Activated CD4-positive, alpha-beta T cell treated with anti-CD3 and anti-CD28 coated beads, Interleukin-2, amount 50 U/mL, for 1 hour (primary cell): ENCODE results near the gene KCNMB1.
"Not testable (repeated sequence)": the region's sequence is repeated elsewhere in the genome, so short reads cannot be mapped to it uniquely, and the experiment has no call there.

ENCODE experiments used
- DNase-seq: peaks from one replicate; pipeline ENCODE4 v3.0.0-alpha.2; 2020

Gene KCNMB1

DNA sequence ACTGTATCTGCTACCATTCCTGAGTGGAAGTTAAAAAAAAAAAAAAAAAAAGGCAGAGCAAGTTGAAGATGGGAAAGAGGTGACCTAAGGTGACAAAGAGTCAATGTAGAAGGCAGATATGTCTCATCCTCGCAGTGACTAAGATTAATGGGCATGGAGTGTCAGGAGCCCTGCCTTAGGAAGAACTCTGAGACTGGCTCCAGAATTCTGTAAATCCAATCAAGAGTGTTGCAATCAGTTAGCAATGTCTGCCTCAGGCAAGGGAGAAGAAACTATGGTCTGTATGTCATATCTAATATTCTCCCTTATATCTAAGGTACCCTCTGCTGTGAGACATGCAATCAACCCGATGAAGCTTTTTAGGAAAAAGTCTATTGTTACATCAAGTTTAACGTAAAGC lies 24.7 kb upstream of the KCNMB1 start:
- DNase-seq, result no peak

GRCh38 chr5:170411100-170411499 lies 21.9 kb upstream of the KCNMB1 start:
- peak; percentile 14 for DNase-seq

DNA sequence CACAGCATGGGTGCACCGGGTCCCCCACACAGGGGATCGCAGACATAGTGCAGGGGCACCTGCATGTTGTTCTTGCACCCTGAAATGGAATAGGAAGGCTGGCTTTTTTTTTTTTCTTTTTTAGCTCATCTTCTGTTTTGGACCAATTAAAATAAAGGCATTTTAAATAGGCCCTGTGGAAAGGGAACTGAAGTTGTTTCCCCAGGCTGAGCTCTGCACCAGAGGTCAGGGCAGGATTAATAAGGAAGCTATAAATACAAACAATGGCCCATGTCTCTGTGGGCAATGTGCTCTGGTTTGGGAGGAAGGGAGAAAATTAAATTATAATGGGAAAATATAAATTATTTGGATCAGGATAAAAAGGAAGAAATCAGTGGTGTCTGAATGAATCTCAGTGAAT lies 21.2 kb upstream of the KCNMB1 start:
- no peak for DNase-seq

DNA sequence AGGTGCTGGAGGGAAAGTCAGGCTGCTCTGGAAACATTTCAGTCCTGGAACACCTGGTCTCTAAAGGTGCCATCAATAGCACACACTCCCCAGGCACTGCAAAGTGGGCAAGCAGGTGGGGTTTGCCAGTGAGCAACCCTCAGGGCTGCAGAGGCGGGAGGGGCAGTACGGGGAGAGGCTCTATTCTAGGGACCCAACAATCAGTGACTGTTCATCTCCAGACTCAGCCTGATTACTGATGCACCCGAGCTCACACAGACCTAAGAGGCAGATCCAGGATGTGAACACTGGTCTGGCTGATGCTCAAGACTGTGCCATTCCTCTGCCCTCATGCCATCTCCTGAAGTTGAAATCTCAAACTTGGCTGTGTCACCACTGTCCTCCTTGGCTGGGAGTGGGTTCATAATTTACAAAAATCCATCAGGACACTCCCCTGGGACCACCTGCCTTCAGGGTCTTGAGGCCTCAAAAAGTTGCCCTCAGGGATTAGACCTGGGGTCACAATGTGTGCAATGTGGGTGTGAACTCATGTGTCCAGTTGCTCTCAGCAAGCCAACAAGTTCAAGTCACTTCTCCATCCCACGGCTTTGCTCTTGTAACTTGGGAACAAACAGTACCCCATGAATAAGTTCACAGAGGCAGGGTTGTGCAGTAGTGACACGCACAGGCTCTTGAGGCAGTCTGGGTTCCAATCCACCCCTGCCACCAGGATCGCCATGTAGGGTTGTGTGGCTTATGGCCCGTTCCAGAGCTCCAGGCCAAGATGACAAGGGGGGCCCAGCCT lies 19.9 kb upstream of the KCNMB1 start:
- no peak for DNase-seq

- DNase-seq, result no peak
Observed at GRCh38 chr5:170408226-170408625, 19.1 kb upstream of the KCNMB1 start.

DNA sequence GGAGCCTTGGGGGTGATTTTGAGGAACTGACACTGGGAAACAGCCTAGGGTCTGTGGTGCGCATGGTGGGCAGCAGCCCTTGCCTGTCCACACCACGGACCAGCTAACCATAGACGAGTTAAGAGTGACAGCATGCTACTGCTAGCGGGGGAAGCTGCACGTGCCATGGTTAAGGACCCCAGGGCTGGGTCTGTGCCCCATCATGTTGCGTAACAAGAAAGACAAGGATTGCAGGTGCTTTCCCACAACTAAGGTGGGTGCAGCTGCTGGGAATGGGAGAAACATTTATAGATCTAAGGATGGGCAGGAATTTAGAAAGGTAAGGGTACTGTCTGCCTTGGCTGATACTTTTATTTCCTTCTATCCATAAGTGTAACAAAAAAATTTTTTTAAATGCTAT lies 17.9 kb upstream of the KCNMB1 start:
- no peak for DNase-seq

DNA sequence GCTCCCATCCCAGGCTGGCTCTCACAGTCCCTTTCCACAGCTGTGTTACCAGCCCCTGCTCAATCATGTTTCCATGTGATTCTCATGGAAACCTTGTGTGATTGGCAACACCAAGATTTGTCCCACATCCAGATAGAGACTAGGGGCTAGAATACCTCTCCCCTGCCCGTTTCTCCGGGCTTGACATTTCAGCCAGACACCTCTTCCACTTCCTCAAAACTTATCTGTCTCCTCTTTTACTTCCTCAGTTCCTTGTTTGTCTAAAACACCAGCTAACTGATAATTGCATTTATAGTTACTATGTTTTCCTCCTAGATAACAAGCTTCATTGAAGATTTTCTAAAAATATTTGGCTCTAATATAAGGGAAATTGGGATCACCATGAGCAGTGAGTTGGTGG lies 16.6 kb upstream of the KCNMB1 start:
- no peak for DNase-seq

DNA sequence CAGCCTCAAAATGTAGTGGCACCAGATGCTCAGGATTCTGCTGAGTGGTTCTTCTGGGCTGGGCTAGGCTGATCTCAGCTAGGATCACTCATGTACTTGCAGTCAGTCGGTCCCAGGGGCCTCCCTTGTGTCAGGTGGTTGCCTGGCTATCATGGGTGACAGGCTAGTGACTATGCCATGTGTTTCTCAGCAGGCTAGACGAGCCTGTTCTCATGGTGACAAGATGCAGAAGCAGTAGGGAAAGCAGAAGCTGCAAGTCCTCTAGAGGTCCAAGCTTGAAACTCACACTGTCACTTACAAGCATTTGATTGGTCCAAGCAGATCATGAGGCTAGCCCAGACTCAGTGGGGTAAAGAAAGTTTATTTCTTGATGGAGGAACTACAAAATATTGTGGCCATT lies 15.2 kb upstream of the KCNMB1 start:
- no peak for DNase-seq

GRCh38 chr5:170403675-170404074 lies 14.5 kb upstream of the KCNMB1 start:
- DNase-seq, result no peak

DNA sequence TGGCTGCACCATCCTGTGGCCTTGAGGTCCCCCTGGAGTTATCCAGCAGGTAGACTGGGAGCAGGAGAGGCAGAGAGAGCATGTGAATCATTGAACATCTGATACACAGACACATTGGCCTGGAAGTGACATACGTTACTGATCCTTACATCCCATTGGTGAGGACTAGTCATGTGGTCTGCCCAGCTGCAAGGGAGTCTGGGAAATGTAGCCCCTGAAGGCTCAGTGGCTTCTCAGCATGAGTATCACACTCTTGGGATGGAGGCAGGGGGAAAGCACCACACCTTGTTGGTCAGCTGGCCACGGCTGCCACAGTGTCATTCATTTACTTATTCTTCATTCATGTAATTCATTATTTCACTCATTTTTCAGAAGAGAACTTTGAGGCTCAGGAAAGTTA lies 13.3 kb upstream of the KCNMB1 start:
- no peak for DNase-seq

DNA sequence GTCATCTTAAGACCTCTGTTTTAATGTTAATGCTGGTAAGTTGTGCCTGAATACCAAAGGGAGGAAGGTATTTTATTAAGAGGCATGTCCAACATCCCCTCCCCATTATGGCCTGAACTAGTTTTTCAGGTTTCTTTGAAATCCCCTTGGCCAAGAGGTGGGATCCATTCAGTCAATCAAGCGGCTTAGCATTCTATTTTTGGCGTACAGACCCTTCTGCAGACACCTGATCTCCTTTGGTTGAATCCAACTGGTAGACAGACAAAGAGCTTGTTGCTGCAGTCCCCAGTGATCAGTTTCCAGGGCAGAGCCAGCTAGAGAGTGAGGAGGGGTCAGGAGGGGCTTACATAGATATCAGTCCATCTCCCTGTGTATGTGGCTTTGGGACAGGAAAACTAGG lies 7.9 kb upstream of the KCNMB1 start:
- DNase-seq, result no peak

DNA sequence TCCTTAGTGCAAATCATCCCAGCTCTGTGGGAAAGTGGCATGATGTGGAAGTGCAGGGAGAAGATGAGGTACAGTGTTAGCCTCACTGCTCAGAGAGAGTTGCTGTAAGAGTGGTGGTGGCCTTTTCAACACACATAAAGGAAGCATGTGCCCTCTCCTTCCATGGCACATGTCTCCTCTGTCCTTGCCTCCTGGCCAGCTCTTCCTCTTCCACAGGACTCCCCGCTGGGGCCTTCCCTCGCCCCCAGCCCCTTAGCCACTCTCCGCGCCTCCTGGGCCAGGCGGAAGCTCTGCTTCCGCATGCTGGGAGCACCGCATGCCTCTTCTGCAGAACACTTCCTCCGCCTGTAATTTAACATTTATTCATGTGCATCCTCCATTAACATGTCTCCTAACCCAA lies 4.8 kb upstream of the KCNMB1 start:
- DNase-seq, result no peak

GRCh38 chr5:170393235-170393634 lies 4.1 kb upstream of the KCNMB1 start:
- peak; percentile 13 for DNase-seq

DNA sequence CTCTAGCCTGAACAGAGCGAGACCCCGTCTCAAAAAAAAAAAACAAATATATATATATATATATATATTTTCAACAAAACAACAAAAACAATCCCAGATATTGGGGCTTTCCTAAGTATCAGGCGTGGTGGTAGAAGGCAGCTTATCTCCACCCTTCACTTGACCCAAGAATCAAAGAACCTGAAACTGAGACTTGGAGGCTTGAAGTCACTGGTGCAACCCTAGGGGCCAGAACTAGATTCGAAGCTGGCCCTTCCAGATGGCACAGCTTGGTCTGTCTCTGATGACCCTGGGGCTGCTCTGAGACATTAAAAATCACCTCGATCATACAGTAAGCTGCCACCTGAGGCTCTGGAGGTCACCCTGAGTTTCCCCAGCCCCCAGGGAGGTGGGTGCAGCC lies 1.3 kb upstream of the KCNMB1 start:
- DNase-seq, result no peak

DNA sequence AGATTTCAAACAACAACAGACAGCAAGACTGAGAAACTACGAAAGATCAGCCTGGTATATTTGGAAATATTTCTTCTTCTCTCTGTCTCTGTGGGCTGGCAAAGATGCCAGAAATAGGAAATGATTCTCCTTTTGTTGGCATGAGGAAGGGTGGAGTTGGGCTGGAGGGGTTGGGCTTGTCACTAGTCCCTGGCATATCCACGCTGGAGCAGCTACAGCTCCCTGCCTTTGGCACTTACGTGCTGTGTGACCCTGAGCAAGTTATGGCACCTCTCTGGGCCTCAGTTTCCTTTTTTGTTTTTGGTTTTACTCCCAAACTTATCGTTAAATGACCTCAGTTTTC lies 354 bp upstream of the KCNMB1 start:
- DNase-seq, result no peak

DNA sequence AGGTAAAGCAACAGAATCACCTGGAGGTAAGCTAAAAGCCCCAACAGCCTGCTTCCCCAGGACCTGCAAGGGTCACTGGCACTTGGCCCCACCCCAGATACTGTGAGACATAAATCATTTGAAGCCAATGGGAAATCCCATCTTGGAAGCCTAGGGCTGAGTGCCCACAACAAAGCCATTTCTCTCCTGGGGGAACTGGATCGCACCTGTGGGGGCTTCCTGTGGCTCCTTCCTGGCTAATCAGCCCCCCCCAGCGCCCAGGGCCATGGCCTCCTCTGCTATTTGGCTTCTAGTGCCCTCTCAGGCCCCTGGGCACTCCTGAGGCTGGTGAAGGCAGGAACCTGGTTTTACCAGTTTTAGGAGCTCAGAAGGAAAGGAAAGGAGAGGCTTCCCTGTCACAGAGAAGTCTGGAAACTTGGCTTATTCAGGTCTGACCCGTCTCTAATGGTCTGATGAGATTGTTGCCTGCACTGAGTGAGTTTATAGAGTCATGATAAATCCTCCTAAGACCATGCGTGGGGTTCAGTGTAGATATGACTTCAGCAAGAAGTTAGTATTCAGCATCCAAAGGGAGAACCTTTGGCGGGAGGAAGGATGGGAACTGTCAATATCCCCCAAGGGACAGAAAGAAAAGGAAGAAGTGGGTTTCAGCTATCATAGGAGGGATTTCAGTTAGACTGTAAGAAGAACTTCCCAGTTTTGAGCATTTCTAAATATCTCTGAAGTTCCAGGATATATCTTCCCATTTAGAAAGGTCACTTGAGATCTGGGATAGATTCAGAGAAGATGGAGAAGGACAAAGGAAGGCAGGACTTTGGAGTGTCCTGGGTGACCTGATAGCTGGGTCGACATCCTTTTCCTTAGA lies 1.2 kb downstream of the KCNMB1 start:
- DNase-seq, result no peak

DNA sequence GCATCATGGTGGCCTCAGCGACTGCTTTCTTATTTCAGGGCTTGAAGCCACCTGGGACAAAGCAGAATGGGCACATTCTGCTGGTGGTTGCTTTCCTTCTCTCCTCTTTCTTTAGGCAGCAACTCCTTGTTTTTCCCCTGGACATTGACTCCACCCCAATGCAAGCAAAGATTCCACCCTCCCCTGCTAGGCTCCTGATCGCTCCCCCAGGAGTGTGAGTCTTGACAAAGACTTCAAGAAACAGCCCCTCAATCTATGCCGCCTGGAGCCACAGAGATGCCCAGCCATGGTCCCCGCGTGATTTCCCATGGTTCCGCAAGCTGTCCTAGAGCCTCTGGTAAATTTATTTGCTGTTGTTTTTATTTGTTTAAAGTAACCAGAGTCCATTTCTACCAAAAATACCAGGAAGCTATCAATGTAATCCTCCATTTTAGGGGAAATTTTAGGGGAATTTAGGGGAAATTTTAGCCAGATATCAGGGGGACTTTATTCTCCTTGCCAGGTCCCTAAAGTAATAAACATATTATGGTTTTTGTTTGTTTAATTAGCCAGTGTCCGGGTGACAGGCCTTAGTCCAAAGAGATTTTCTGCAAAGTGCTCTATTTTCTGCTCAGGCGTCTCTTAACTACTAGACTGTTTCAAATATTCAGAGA lies 2.3 kb downstream of the KCNMB1 start:
- no peak for DNase-seq

- no peak for DNase-seq
Observed at GRCh38 chr5:170383227-170383626, 5.9 kb downstream of the KCNMB1 start.

- no peak for DNase-seq
Observed at GRCh38 chr5:170382790-170383189, 6.4 kb downstream of the KCNMB1 start.

GRCh38 chr5:170380361-170380951 lies 8.7 kb downstream of the KCNMB1 start:
- DNase-seq, result no peak

DNA sequence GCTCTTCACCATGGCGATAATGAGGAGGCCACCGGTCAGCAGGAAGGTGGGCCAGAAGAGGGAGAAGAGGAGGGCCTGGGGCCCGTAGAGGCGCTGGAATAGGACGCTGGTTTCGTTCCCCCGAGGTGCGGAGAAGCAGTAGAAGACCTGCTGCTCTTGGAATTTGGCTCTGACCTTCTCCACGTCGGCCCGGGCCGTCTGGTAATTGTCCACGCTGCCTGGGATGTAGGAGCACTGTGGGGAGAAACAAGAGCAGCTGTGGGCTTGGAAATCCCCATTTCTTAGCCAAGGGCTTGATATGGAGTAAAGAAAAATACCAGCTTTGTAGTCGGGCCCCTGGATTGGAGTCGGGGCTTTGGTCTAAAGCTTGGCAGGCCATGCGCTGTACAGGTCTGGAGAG lies 10.4 kb downstream of the KCNMB1 start:
- DNase-seq, result no peak

- DNase-seq, result no peak
Observed at GRCh38 chr5:170377027-170377426, 12.1 kb downstream of the KCNMB1 start.

GRCh38 chr5:170376526-170376925 lies 12.6 kb downstream of the KCNMB1 start:
- DNase-seq, result not testable (repeated sequence)

GRCh38 chr5:170375283-170375682 lies 13.9 kb downstream of the KCNMB1 start:
- no peak for DNase-seq
